Stimulated activated CD4-positive, alpha-beta T cell treated with anti-CD3 and anti-CD28 coated beads, Interleukin-1b, Interleukin-23, amount 100 ng/mL, for 4 hours (primary cell): ENCODE measurements around the gene GARIN1A.

ENCODE experiments used
- DNase-seq, 2 donors: peaks; one replicate each; pipeline ENCODE4 v3.0.0-alpha.2; 2020; ENCODE audit warnings: low read depth in 2 of 2

GARIN1A gene

DNA sequence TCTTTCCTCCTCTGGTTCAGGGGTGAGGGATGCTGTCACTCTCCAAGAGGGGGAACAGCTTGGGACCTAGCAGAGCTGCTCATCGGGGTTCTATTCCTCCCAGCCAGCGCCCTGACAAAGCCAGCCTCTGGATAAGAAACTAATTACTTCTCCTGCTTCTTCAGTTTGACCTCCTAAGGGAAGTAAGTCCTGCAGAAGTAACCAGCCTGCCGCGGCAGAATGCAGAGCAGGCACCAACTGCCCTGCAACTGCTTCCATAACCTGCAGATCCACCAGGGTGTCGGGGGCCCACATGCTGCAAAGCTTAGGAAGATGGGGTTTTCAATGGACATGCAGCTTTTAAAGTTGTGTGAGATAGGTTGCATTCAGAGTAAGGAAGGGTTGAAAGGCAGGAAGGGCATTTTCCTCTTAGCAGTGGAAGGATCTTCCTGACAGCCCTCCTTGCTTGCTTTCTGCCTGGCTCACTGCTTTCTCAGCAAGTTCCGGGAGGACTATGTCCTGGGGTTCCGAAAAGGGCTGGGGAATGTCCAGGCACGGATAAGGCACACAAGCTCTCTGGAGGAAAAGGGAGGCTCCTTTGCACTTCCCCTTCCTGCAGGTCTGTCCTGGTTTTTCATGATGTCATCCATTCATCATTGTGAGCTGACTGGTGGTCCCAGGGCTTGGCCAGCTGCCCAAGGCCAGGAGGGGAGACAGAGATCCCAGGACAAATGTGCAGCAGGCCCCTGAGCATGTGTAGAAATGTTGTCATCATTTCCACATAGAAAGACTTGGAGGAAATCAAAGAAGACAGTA, 42.8 kb downstream of the GARIN1A start:
- no peak for DNase-seq

DNA sequence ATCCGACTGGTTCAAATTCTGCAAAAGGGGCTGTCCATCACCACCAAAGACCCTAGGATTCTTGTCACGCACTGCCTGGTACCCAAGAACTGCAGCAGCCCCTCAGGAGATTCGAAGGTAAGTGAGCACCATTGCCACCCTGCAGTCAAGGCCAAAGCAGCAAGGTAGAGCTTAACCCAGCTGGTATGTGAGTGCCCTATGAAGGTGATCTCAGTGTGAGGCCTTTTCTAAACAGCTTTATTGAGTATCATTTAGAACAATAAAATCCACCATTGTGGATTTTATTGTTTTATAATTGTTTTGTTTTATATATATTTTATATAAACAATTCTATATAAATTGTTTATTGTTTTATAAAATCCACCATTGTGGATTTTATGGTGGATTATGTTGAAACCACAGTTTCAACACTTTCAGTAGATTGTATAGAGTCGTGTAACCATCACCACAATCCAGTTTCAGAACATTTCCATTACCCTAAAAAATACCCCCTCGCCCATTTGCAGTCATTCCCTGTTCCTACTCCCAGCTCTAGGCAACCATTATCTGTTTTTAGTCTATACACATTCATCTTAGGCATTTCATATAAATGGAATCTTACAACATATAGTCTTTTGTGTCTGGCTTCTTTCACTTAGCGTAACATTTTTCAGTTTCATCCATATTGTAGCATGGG, 47.0 kb downstream of the GARIN1A start:
- no peak for DNase-seq

DNA sequence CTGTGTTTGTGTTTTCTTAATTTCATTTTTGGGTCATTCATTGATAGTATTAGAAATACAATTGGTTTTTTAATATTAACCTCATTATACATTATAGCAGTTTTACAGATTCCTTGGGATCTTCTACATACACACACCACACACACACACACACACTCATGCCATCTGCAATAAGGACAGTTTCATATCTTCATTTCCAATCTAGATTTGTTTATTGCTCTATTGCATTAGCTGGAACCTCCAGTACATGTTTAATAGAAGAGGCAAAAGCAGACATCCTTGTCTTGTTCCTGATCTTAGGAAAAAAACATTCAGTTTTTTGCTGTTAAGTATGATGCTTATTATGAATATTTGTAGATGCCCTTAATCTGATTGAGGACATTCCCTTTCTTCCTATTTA, 49.3 kb downstream of the GARIN1A start:
- no peak for DNase-seq
